Fibroblast of skin of right quadriceps (primary cell): Measurements from ENCODE around the gene AMN1.
A peak's percentile ranks its signal among the peaks of the same experiment; 100 is the strongest.
"Not testable (repeated sequence)": the region's sequence is repeated elsewhere in the genome, so short reads cannot be mapped to it uniquely, and the experiment has no call there.

Experiments
- DNase-seq: peaks from one replicate; pipeline ENCODE4 v3.0.0-alpha.2; 2013

The AMN1 gene

DNA sequence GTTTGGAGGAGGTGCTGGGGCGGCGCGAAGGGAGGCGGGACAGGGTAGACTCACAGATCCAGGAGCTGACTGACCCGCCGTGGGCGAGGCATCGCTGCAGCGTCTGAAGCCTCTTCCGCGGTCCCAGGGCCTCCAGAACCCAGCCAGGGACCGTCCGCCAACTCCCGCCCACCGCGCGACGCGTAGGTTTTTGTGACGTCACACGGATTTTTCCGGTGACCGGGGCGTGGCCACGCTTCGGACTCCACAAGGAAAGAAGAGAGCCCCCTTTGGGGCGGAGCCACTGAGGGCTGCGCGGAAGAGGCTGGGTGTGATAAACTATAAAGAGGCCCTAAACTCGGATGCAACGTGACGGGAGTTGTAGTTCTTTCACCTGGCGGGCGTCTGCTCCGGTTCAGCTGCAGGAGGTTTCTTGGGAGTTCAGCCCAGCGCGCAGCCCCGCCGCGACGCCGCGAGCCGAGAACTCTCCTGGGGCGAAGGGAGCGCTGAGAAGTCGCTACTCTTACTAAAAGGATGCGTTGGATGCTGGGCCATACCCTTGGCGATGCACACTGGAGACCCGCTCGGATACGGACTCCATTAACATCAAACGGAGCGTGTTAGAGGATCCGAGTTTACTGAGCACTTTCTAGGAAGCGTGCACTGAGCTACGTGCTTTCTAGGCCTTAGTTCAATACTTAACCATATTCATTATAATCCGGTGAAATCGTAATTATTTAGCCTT lies at the start of gene AMN1:
Gene AMN1 (minus strand): TSS at position 105 of the 724 bp plus-strand sequence. CDS start 13 bp downstream, at position 92.
- DNase-seq, result peak; percentile 100

- no peak for DNase-seq
Measured at GRCh38 chr12:31773867-31774266, 45.0 kb upstream of the AMN1 start.

DNA sequence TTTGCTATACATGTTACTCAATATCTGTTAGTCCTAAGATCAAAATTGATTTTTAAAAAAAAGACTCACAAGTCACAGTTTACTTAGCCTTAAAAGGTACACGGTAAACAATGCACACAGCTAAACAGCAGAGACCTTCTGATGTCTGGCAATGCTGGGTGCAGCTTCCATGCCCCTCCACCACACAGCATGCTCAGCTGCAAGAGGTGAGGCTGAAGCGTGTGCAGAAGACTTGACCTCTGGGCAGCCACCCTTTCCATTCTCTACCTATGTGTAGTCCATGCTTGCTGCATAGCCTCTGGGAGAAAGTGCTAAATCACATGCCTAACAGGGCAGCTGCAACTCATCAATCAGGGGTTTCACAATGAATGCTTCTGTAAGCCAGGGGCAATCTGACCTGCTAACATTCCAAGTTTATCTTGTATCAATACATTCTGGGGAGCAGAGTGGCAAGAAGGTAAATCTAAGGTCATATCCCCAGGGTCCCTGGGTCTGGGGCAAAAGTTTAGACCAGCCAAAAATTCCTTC lies 44.5 kb upstream of the AMN1 start:
- no peak for DNase-seq

DNA sequence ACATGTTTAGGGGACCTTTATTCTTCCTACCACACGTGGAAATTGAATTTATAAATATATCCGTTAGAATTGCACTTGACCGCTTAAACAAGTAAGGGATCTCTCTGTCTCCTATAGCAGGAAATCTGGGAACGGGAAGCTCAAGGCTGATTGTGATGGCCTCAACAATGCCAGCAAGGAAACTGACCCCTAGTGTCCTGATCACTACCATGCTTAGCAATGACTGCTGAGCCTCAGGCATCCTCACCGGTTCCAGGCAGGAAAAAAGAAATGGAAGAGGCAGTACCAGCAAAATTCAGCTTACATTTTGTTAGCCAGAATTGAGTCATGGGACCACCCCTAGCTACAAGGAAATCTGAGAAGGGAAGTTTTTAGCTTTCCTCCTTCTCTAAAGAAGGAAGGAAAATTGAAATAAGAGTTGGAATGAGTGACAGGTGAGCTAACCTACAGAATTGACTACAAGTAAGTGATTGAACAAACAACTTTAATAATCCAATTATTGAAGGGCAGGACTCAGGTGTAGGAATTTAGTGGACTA lies 43.9 kb upstream of the AMN1 start:
- no peak for DNase-seq

DNA sequence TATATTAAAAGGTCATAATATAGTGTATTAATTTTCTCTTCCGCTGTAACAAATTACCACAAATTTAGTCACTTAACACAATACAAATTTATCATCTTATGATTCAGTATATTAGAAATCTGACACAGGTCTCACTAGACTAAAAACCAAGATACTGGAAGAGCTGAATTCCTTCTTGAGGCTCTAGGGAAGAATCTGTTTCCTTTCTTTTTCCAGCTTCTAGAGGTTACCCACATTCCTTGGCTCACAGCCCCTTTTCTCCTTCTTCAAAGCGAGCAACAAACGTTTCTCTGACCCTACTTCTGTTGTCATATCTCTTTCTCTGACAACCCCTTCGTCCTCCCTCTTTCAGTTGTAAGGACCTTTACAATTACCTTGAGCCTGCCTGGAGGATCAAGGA lies 43.4 kb upstream of the AMN1 start:
- DNase-seq, result no peak

DNA sequence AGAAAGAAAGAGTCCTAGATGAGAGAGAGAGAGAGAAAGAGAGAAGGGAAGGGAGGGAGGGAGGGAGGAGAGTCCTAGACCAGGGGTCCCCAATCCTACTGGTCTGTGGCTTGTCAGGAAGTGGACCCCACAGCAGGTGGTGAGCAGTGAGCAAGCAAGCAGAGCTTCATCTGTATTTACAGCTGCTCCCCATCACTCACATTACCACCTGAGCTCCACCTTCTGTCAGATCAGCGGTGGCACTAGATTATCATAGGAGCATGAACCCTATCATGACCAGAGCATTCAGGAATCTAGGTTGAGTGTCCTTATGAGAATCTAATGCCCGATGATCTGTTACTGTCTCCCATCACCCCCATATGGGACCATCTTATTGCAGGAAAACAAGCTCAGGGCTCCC lies 39.2 kb upstream of the AMN1 start:
- no peak for DNase-seq

GRCh38 chr12:31765931-31766330 lies 37.1 kb upstream of the AMN1 start:
- DNase-seq, result no peak

GRCh38 chr12:31759632-31760459 lies 31.0 kb upstream of the AMN1 start:
- DNase-seq, result no peak

DNA sequence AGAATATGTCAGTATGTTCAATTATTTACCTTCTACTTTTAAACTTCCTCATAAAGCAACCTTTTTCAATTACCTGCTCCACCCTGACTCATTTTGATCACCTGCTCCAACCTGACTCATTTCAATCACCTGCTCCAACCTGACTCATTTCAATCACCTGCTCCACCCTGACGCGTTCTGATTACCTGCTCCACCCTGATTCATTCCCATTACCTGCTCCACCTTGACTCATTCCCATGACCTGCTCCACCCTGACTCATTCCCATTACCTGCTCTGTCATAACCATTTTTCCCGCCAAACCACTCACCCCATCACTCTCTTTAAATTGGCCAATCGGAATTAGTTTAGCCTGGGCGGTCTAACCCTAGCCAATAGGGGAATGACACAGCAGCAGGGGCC lies 29.5 kb upstream of the AMN1 start:
- not testable (repeated sequence) for DNase-seq

GRCh38 chr12:31756977-31757420 lies 28.2 kb upstream of the AMN1 start:
- DNase-seq, result no peak

GRCh38 chr12:31752450-31752849 lies 23.6 kb upstream of the AMN1 start:
- no peak for DNase-seq

GRCh38 chr12:31751085-31751484 lies 22.3 kb upstream of the AMN1 start:
- DNase-seq, result no peak

- no peak for DNase-seq
Measured at GRCh38 chr12:31750747-31751039, 21.9 kb upstream of the AMN1 start.

DNA sequence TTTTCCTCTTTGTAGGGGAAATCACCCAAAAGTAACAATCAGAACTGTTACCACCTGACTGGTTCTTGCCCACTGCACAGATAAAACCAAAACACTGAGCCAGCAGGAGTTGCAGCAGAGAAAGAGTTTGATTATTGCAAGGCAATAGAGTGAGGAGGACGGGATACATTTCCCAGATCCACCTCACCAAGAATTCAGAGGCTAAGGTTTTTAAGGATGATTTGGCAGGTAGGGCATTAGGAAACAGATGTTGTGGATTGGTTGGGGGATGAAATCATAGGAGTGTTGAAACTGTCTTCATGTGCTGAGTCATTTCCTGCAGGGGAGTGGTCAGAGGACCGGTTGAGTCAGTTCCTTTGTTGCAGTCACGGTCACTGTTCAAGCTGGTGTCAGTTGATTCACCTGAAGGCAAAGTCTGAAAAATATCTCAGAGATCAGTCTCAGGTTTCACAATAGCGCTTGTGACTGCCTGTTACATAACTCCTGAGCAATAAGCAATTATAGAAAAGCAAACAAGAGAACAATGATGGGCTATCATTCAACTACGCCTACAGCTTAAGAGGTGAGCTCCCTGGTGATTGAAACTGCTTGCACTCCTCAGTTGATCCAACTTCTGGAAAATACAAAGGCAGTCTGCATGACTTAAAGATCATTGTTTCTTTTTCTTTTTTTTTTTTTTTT lies 20.3 kb upstream of the AMN1 start:
- peak; percentile 93 for DNase-seq

GRCh38 chr12:31745242-31745641 lies 16.4 kb upstream of the AMN1 start:
- no peak for DNase-seq

DNA sequence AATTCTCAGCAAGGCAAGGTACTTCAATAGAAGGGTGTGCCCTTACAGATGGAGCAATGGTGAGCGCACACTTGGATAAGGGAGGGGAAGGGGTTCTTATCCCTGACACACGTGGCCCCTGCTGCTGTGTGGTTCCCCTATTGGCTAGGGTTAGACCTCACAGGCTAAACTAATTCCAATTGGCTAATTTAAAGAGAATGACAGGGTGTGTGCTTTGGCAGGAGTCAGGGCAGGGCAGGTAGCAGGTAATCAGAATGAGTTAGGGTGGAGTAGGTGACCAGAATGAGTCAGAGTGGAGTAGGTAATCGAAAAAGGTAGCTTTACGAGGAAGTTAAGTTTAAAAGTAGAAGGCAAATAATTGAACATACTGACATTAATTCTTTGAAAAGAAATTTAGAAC lies 15.5 kb upstream of the AMN1 start:
- not testable (repeated sequence) for DNase-seq

GRCh38 chr12:31742891-31743290 lies 14.1 kb upstream of the AMN1 start:
- DNase-seq, result no peak

GRCh38 chr12:31740628-31741027 lies 11.8 kb upstream of the AMN1 start:
- DNase-seq, result no peak

- no peak for DNase-seq
Measured at GRCh38 chr12:31737763-31738162, 8.9 kb upstream of the AMN1 start.

DNA sequence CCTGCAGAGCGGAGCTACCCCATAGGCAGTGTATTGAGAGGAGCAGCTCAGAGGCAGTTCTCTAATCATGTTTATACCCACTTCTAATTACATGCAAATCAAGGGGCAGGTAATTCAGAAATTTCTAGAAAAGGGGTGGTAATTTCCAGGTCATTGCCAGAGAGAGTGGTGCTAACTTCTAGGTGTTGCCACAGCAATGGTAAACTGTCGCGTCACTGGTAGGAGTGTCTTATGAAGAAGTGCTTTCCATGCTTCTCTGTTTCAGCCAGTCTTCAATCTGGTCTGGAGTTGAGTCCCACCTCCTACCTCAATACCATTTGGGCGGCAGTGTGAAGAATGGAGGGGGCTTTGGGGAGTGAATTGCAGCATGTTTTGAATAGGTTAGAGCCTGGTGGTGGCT lies 8.5 kb upstream of the AMN1 start:
- DNase-seq, result no peak

GRCh38 chr12:31736472-31736871 lies 7.7 kb upstream of the AMN1 start:
- peak; percentile 84 for DNase-seq

DNA sequence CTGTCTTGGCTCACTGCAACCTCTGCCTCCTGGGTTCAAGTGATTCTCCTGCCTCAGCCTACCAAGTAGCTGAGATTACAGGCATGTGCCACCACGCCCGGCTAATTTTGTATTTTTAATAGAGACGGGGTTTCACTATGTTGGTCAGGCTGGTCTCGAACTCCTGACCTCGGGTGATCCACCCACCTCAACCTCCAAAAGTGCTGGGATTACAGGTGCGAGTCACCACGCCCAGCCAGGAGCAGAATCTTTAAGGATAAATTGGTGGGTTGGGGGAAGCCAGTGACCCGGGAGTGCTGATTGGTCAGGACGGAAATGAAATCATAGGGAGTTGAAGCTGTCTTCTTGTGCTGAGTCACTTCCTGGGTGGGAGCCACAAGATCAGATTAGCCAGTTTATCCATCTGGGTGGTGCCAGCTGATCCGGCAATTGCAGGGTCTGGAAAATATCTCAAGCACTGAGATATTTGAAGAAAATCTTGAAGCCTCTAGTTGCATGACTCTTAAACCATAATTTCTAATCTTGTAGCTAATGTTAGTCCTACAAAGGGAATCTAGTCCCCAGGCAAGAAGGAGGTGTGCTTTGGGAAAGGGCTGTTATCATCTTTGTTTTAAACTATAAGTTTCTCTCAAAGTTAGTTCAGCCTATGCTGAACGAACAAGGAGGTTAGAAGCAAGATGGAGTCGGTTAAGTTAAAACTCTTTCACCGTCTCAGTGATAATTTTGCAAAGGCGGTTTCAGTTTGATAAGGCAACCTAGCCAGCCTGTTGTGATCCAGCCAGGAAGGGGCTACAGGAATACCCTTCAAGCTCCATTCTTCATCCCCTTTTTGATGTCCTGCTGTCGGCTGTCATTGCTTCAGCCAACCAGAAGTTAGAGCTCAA lies 5.0 kb upstream of the AMN1 start:
- peak; percentile 38 for DNase-seq
